GM12878 (cell line): ENCODE measurements around the gene TRIOBP. TPM values are rescaled to one million over a fixed set of nuclear protein-coding genes. Genes with fewer than 3 reads are reported as not detected.

Source experiments
- ATAC-seq: fragments of 200-7000 bp; cut with Tn5 transposase; 3 replicates; pipeline ENCODE4 v1.9.1; 2020; ENCODE audit warnings: mild to moderate bottlenecking, moderate library complexity
- BruUV-seq: library from RNA; stranded (reverse); fragments of 400-500 nt; replicated peaks from 2 replicates; lab custom pipeline; 2021; lab: Mats Ljungman, UMichigan
- CTCF ChIA-PET: fragments of 300-600 bp; sonication (Branson Sonifier 250); formaldehyde crosslinking; extraction: SDS; loops from one replicate; lab custom pipeline; 2021; ENCODE audit warnings: inconsistent platforms; lab: Yijun Ruan, JAX
- POLR2A ChIA-PET: fragments of 350-600 bp; formaldehyde crosslinking; extraction: SDS; loops from one replicate; lab custom pipeline; 2021; ENCODE audit warnings: inconsistent platforms; lab: Charles Lee
- RAD21 ChIA-PET: fragments of 300-600 bp; sonication (Branson Sonifier 250); formaldehyde crosslinking; loops from one replicate; lab custom pipeline; 2023; ENCODE audit warnings: antibody characterized with exemption; ENCODE audit not compliant: unreplicated experiment; lab: Charles Lee
- SMC1A ChIA-PET: fragments of 300-600 bp; sonication (Branson Sonifier 250); formaldehyde crosslinking; loops from one replicate; lab custom pipeline; 2023; ENCODE audit not compliant: unreplicated experiment, uncharacterized antibody; lab: Charles Lee
- DNase-seq: peaks from one replicate; pipeline ENCODE4 v3.0.0-alpha.2; 2011; ENCODE audit warnings: low read depth, low spot score
- FAIRE-seq: peaks from 3 replicates; lab custom pipeline; 2011; peaks lifted over from hg19 to GRCh38; lab: Jason Lieb, UNC
- H2AFZ ChIP-seq: 2 replicates; pipeline ENCODE4 v1.6.0; 2011; ENCODE audit warnings: low read depth, low read length, control low read depth; ENCODE audit not compliant: control insufficient read depth
- H3K27ac ChIP-seq: 2 replicates; pipeline ENCODE4 v1.5.1; 2011; ENCODE audit warnings: control low read depth; ENCODE audit not compliant: control insufficient read depth, insufficient read depth
- H3K27me3 ChIP-seq, 2 experiments: replicated peaks in 1 of 2; 2 replicates each; pipeline versions ENCODE4 v1.6.0 to v1.6.1; 2011; ENCODE audit warnings: low read length in 1 of 2; ENCODE audit not compliant: control insufficient read depth in 2 of 2, insufficient read depth in 2 of 2
- H3K36me3 ChIP-seq, 2 experiments: 2 replicates each; pipeline ENCODE4 v1.5.1; 2011; ENCODE audit warnings: low read length in 1 of 2; ENCODE audit not compliant: control insufficient read depth in 2 of 2, insufficient read depth in 2 of 2
- H3K4me1 ChIP-seq: 2 replicates; pipeline ENCODE4 v1.6.1; 2011; ENCODE audit warnings: mild to moderate bottlenecking, low read length, moderate library complexity, mixed read lengths; ENCODE audit not compliant: control insufficient read depth, insufficient read depth
- H3K4me2 ChIP-seq: 2 replicates; pipeline ENCODE4 v1.6.0; 2011; ENCODE audit warnings: control low read depth; ENCODE audit not compliant: control insufficient read depth, insufficient read depth
- H3K4me3 ChIP-seq: fragments of 200-600 bp; sonication (generic); 2 replicates; pipeline ENCODE4 v1.5.1; 2016
- H3K79me2 ChIP-seq: 2 replicates; pipeline ENCODE4 v1.6.0; 2011; ENCODE audit warnings: low read length; ENCODE audit not compliant: control insufficient read depth, insufficient read depth
- H3K9ac ChIP-seq: 2 replicates; pipeline ENCODE4 v1.8.0; 2011; ENCODE audit warnings: low read length, control low read depth, mixed read lengths; ENCODE audit not compliant: control insufficient read depth, insufficient read depth
- H3K9me3 ChIP-seq: replicated peaks from 3 replicates; pipeline ENCODE4 v1.5.1; 2011; ENCODE audit warnings: mild to moderate bottlenecking, low read length; ENCODE audit not compliant: control insufficient read depth, insufficient read depth
- H4K20me1 ChIP-seq: 2 replicates; pipeline ENCODE4 v1.6.0; 2011; ENCODE audit not compliant: control insufficient read depth, insufficient read depth
- BCL11A ChIP-seq: IDR thresholded peaks from 2 replicates; pipeline ENCODE4 v1.6.1; 2011; ENCODE audit warnings: low read depth, low read length
- CBX3 ChIP-seq: fragments of 200-600 bp; sonication (generic); IDR thresholded peaks from 2 replicates; pipeline ENCODE4 v1.6.1; 2016; ENCODE audit warnings: low read depth, borderline replicate concordance
- ETV6 ChIP-seq, 2 experiments: fragments of 450-650 bp in 1 of 2; IDR thresholded peaks in 1 of 2; conservative IDR thresholded peaks in 1 of 2; 2 replicates each; pipeline ENCODE4 v1.6.1; 2014; ENCODE audit warnings: antibody characterized with exemption in 1 of 2, borderline replicate concordance in 1 of 2, low read depth in 1 of 2, mild to moderate bottlenecking in 1 of 2, moderate library complexity in 1 of 2
- IRF3 ChIP-seq: fragments of 450-650 bp; IDR thresholded peaks from 2 replicates; pipeline ENCODE4 v1.6.1; 2014; ENCODE audit warnings: mild to moderate bottlenecking
- KDM1A ChIP-seq: fragments of 200-600 bp; sonication (generic); IDR thresholded peaks from 2 replicates; pipeline ENCODE4 v1.6.1; 2016; ENCODE audit warnings: borderline replicate concordance
- KLF5 ChIP-seq: fragments of 450-650 bp; IDR thresholded peaks from 2 replicates; pipeline ENCODE4 v1.6.1; 2014; ENCODE audit warnings: mild to moderate bottlenecking; ENCODE audit not compliant: partially characterized antibody
- NBN ChIP-seq: fragments of 450-650 bp; IDR thresholded peaks from 2 replicates; pipeline ENCODE4 v1.6.1; 2016
- NFYA ChIP-seq: IDR thresholded peaks from 2 replicates; pipeline ENCODE4 v1.6.1; 2011; ENCODE audit warnings: low read depth, mild to moderate bottlenecking, low read length, improper control_type of control experiment, borderline replicate concordance
- RFX5 ChIP-seq: IDR thresholded peaks from 2 replicates; pipeline ENCODE4 v1.6.1; 2011; ENCODE audit warnings: low read depth, low read length, improper control_type of control experiment
- SMARCA5 ChIP-seq: fragments of 450-650 bp; IDR thresholded peaks from 2 replicates; pipeline ENCODE4 v1.6.1; 2017; ENCODE audit warnings: mild to moderate bottlenecking
- SUZ12 ChIP-seq: fragments of 200-600 bp; sonication (generic); IDR thresholded peaks from one replicate; pipeline ENCODE4 v1.6.1; 2018; ENCODE audit warnings: antibody characterized with exemption, mild to moderate bottlenecking; ENCODE audit not compliant: unreplicated experiment
- USF1 ChIP-seq: IDR thresholded peaks from 2 replicates; pipeline ENCODE4 v1.6.1; 2011; ENCODE audit warnings: borderline replicate concordance, low read depth, mild to moderate bottlenecking, moderate library complexity, mixed read lengths, low read length; ENCODE audit not compliant: insufficient read depth; ENCODE audit errors: extremely low read length
- WRNIP1 ChIP-seq: IDR thresholded peaks from 2 replicates; pipeline ENCODE4 v1.6.1; 2011; ENCODE audit warnings: low read depth, low read length, improper control_type of control experiment, borderline replicate concordance
- WGBS: methylation state at CpG from one replicate; pipeline ENCODE4 v1.1.6; 2016; ENCODE audit warnings: low lambda C conversion rate; ENCODE audit not compliant: insufficient replicate concordance, insufficient coverage; ENCODE audit errors: missing lambda C conversion rate; 5-methylcytosine and 5-hydroxymethylcytosine counted together
- in situ Hi-C: fragments of 300-500 bp; cut with MboI; formaldehyde crosslinking; loops from 9 replicates; pipeline ENCODE4 v1.14.3; 2018; ENCODE audit warnings: mixed read lengths
- intact Hi-C: fragments of 100-400 bp; cut with micrococcal nuclease; formaldehyde crosslinking; loops from one replicate; pipeline ENCODE4 v1.14.2; 2022; ENCODE audit not compliant: unreplicated experiment
- polyA plus RNA-seq, 11 experiments: library from polyadenylated mRNA; depleted of rRNA in 4 of 11; unstranded in 6 of 11; stranded (reverse) in 5 of 11; fragments of >200 nt; fragmentation: Nextera tagmentation in 4 of 11; fragmentation: Illumina TruSeq in 1 of 11; extraction: Ambion mirVana in 4 of 11; extraction: Trizol in 1 of 11; gene quantifications; 1 replicate in 1 of 11; 2 replicates in 10 of 11; pipeline versions ENCODE4 v1.2.1 to v1.2.3, GENCODE V29; 2011 to 2016; ENCODE audit warnings: inconsistent platforms in 2 of 11, missing spikeins in 2 of 11, low read depth in 1 of 11
- total RNA-seq, 4 experiments: library from RNA; depleted of rRNA in 3 of 4; stranded (reverse); fragments of >200 nt in 3 of 4; fragmentation: Illumina TruSeq in 1 of 4; extraction: Trizol in 1 of 4; gene quantifications; 2 replicates each; pipeline versions ENCODE4 v1.2.1 to v1.2.3, GENCODE V29; 2013 to 2021
- TF ChIP-seq, protein P1 (sequence below): fragments of 450-650 bp; IDR thresholded peaks from 2 replicates; pipeline ENCODE4 v1.6.1; 2016; ENCODE audit warnings: mild to moderate bottlenecking, moderate library complexity, borderline replicate concordance

Gene TRIOBP
- total and polyA plus RNA-seq, 10 of the 15 experiments (the other 5 are each of a cell fraction or from before 2014, with no cell fraction given) = 0.21 to 23.6 (median 11.9) TPM

DNA sequence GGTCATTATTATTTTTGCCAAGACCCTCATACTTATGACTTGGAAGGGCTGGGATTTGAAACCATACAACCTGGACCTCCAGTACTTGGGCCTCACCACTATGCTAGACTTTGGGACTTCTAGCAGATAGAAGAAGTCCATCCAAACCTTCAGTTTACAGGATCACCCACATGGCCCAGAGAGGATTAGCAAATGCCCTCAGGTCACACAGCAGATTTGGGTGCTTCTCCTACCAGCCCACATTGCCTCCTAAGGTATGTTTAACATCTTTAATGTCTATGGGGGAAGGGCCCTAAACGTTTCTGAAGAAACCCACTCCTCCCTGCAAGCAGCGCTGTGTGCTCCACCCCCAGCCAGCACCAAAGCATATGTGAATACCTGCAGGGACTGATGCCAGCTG, 93.4 kb downstream of the TRIOBP start:
- Histone ChIP-seq H3K36me3 (no peaks in the 10 kb centered on the region), H2AFZ (no peak overlapping the region), H3K4me2 (no peak overlapping the region), H3K27ac (no peak overlapping the region), H3K9ac (no peak overlapping the region), H3K79me2 (no peaks in the 10 kb centered on the region), H3K4me3 (no peak overlapping the region), H3K4me1 (no peaks in the 10 kb centered on the region), H3K9me3 (no peaks in the 10 kb centered on the region), H4K20me1 (no peaks in the 10 kb centered on the region), H3K27me3 (no peaks in the 10 kb centered on the region)
- SMC1A ChIA-PET = no interaction called here
- CTCF ChIA-PET = no interaction called here
- no peak for ATAC-seq
- no TSS peak for BruUV-seq
- no peak for TF ChIP-seq USF1
- no peak for TF ChIP-seq KLF5
- no peak for TF ChIP-seq NBN
- no peak for TF ChIP-seq ETV6 (conservative IDR thresholded peaks at IDR 0.05 in 1 of 2, IDR thresholded peaks at IDR 0.05 in 1 of 2; ENCODE audit: borderline replicate concordance in 1 of 2, low read depth in 1 of 2)
- TF ChIP-seq KDM1A = no peak
- no peak for TF ChIP-seq CBX3
- TF ChIP-seq, protein P1, sequence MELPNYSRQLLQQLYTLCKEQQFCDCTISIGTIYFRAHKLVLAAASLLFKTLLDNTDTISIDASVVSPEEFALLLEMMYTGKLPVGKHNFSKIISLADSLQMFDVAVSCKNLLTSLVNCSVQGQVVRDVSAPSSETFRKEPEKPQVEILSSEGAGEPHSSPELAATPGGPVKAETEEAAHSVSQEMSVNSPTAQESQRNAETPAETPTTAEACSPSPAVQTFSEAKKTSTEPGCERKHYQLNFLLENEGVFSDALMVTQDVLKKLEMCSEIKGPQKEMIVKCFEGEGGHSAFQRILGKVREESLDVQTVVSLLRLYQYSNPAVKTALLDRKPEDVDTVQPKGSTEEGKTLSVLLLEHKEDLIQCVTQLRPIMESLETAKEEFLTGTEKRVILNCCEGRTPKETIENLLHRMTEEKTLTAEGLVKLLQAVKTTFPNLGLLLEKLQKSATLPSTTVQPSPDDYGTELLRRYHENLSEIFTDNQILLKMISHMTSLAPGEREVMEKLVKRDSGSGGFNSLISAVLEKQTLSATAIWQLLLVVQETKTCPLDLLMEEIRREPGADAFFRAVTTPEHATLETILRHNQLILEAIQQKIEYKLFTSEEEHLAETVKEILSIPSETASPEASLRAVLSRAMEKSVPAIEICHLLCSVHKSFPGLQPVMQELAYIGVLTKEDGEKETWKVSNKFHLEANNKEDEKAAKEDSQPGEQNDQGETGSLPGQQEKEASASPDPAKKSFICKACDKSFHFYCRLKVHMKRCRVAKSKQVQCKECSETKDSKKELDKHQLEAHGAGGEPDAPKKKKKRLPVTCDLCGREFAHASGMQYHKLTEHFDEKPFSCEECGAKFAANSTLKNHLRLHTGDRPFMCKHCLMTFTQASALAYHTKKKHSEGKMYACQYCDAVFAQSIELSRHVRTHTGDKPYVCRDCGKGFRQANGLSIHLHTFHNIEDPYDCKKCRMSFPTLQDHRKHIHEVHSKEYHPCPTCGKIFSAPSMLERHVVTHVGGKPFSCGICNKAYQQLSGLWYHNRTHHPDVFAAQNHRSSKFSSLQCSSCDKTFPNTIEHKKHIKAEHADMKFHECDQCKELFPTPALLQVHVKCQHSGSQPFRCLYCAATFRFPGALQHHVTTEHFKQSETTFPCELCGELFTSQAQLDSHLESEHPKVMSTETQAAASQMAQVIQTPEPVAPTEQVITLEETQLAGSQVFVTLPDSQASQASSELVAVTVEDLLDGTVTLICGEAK = no peak
- TF ChIP-seq RFX5 = no peak
- no peak for TF ChIP-seq BCL11A
- TF ChIP-seq IRF3 = no peak
- TF ChIP-seq SUZ12 = no peak
- no peak for TF ChIP-seq SMARCA5
- TF ChIP-seq WRNIP1 = no peak
- no peak for TF ChIP-seq NFYA
- RAD21 ChIA-PET = no interaction called here
- DNase-seq = no peak
- intact Hi-C loops (no loop called here), in situ Hi-C loops (no loop called here)
- WGBS = 50% methylated on average over 2 of the region's 2 CpGs
- POLR2A ChIA-PET = no interaction called here
- no peak for FAIRE-seq
